Prostate gland (tissue), 2 donors: ENCODE data around the gene F5. TPM values are rescaled to one million over a fixed set of nuclear protein-coding genes. Genes with fewer than 3 reads are reported as not detected.

ENCODE experiments used
- DNase-seq: peaks from one replicate; pipeline ENCODE4 v3.0.0-alpha.2; 2019; ENCODE audit warnings: low spot score
- H3K27ac ChIP-seq, 2 donors: fragments of 200-600 bp; sonication (generic); 2 replicates each; pipeline ENCODE4 v1.5.1; 2017 to 2019
- H3K27me3 ChIP-seq: fragments of 200-600 bp; sonication (generic); replicated peaks from 2 replicates; pipeline ENCODE4 v1.5.1; 2019; ENCODE audit not compliant: insufficient read depth
- H3K36me3 ChIP-seq, 2 donors: fragments of 200-600 bp; sonication (generic); 1 replicate in 1 of 2; 2 replicates in 1 of 2; pipeline versions ENCODE4 v1.5.1 to v1.8.1; 2017 to 2019
- H3K4me1 ChIP-seq: fragments of 200-600 bp; sonication (generic); replicated peaks from 2 replicates; pipeline ENCODE4 v1.5.1; 2019
- H3K4me3 ChIP-seq, 2 donors: fragments of 200-600 bp; sonication (generic); 2 replicates each; pipeline ENCODE4 v1.5.1; 2017 to 2019
- H3K9me3 ChIP-seq: fragments of 200-600 bp; sonication (generic); 2 replicates; pipeline ENCODE4 v1.5.1; 2017
- POLR2A ChIP-seq: fragments of 450-650 bp; IDR thresholded peaks from one replicate; pipeline ENCODE4 v1.6.1; 2016; ENCODE audit warnings: antibody characterized with exemption, mild to moderate bottlenecking
- POLR2AphosphoS5 ChIP-seq: sonication (generic); formaldehyde crosslinking; IDR thresholded peaks from one replicate; pipeline ENCODE4 v1.6.1; 2017; ENCODE audit warnings: antibody characterized with exemption
- WGBS: methylation state at CpG from one replicate; pipeline ENCODE4 v1.1.5; 2018; 5-methylcytosine and 5-hydroxymethylcytosine counted together
- intact Hi-C: fragments of 100-400 bp; cut with DNase I; formaldehyde crosslinking; loops from one replicate; pipeline ENCODE4 v1.14.2; 2022
- total RNA-seq, 2 donors: library from RNA; depleted of rRNA; stranded (reverse); fragments of >200 nt; gene quantifications; one replicate each; pipeline ENCODE4 v1.1.0, GENCODE V29; 2016
- TF ChIP-seq, protein P1 (sequence below), 4 experiments: fragments of 200-600 bp in 2 of 4; fragments of 450-650 bp in 2 of 4; sonication (generic) in 2 of 4; IDR thresholded peaks; 1 replicate in 3 of 4; 2 replicates in 1 of 4; pipeline ENCODE4 v1.5.1; 2016 to 2019; ENCODE audit warnings: antibody characterized with exemption in 4 of 4, mild to moderate bottlenecking in 2 of 4, moderate library complexity in 2 of 4

The F5 gene
- total RNA-seq, 2 donors from 2014 or later = 1.1 to 8.4 TPM

DNA sequence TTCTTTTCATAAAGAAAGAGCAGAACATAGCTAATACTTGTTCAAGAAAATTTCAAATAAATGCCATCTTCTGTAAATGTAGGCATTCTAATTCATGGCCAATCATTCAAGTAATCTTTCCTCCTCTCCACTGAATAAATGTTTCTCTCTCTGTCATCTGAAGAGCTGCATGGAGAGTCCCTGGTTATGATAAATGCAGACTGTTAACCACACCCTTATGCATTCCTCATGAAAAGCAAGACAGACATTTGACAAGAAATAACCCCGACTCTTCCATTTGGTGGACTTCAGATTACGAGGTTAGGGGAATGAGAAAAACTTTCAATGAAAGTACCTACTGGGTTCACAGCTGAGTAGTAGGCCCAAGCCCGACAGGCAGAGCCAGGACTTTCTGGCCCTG is 55.8 kb downstream of the F5 start:
- no peak for DNase-seq
- H3K9me3 ChIP-seq = no peaks in the 10 kb centered on the region
- no peak overlapping the region for H3K4me3 ChIP-seq
- no peaks in the 10 kb centered on the region for H3K4me1 ChIP-seq
- intact Hi-C loops = no loop called here
- H3K27ac ChIP-seq = no peak overlapping the region
- no peaks in the 10 kb centered on the region for H3K27me3 ChIP-seq
- WGBS = 83% methylated on average over 3 of the region's 3 CpGs
- TF ChIP-seq POLR2AphosphoS5 = no peak
- TF ChIP-seq POLR2A = no peak
- TF ChIP-seq, protein P1, sequence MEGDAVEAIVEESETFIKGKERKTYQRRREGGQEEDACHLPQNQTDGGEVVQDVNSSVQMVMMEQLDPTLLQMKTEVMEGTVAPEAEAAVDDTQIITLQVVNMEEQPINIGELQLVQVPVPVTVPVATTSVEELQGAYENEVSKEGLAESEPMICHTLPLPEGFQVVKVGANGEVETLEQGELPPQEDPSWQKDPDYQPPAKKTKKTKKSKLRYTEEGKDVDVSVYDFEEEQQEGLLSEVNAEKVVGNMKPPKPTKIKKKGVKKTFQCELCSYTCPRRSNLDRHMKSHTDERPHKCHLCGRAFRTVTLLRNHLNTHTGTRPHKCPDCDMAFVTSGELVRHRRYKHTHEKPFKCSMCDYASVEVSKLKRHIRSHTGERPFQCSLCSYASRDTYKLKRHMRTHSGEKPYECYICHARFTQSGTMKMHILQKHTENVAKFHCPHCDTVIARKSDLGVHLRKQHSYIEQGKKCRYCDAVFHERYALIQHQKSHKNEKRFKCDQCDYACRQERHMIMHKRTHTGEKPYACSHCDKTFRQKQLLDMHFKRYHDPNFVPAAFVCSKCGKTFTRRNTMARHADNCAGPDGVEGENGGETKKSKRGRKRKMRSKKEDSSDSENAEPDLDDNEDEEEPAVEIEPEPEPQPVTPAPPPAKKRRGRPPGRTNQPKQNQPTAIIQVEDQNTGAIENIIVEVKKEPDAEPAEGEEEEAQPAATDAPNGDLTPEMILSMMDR (IDR thresholded peaks at IDR 0.05) = no peak
- no peaks in the 10 kb centered on the region for H3K36me3 ChIP-seq

DNA sequence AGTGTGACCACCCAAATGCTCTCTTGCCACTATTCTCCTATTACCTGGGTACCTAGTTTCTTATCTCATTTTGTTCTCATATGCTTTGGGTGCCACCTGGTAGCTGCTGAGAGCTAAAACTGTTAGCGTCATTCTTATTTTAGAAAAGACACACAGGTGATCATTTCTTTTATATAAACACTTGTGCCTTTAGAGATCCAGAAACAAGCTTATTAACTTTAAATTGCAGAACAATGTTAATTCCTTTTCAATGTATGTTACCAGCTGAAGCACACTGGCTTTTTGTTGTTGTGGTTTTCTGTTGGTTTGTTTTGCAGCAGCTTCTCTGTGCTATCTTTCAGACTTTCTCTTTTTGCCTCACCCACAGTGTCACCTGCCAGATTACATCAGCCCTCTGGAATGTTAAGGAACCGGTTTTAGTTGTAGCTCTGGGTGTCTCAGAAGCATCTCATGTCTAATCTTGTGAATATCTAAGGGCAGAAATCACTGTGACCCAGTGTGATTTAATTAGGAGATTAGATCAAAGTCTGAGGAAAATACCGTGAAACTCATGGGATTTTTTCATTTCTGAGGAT is 57.1 kb downstream of the F5 start:
- WGBS = 22% methylated on average over 3 of the region's 3 CpGs
- Histone ChIP-seq H3K9me3 (no peaks in the 10 kb centered on the region), H3K27me3 (no peaks in the 10 kb centered on the region), H3K36me3 (no peaks in the 10 kb centered on the region), H3K4me3 (no peak overlapping the region), H3K4me1 (no peaks in the 10 kb centered on the region), H3K27ac (peak overlapping the region; percentile 30 to 78)
- intact Hi-C loops = no loop called here
- DNase-seq = peak; percentile 87
- TF ChIP-seq POLR2AphosphoS5 = peak; percentile 88
- no peak for TF ChIP-seq POLR2A

DNA sequence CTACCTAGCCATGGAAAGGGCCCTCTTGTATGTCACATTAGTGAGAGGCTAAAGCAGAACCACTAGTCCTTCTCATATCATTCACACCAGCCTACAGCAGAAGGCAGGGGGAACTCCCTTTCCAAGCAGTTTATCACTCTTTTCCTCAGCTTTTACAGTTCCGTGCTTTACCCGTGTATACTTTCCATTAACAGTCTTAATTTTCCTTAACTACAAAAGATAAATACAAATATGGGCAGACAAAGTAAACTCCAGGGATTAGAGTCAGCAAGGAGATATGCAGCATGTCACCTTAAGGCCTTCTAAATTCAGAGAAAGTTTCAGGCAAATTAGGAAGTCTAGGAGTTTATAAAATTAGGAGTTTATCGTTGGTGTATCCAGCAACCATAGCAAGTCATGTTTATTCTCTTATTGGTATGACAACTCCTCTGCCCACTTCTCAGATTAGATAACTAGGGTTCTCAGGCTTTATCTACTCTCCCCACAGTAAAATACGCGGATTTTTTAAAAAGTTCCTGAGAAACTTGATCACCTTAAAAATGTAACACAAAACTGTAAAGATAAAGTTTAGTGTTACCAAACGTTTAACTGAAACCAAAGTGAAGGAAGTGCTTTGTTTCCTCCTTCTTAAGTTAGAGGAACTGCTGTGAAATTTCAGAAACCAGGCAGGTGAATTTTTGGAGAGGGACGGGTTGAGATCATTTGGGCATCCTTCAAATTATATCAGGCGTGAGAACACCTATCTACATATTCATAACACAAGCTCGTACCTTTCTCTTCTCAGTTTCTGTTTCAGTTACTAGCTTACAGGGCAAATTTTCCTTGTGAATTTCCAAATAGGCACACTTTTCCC is 57.8 kb downstream of the F5 start:
- DNase-seq = no peak
- TF ChIP-seq, protein P1 (IDR thresholded peaks at IDR 0.05) = no peak
- TF ChIP-seq POLR2A = no peak
- TF ChIP-seq POLR2AphosphoS5 = no peak
- Histone ChIP-seq H3K4me3 (no peak overlapping the region), H3K9me3 (no peaks in the 10 kb centered on the region), H3K27me3 (no peaks in the 10 kb centered on the region), H3K27ac (peak overlapping the region; percentile 30 to 78), H3K4me1 (no peaks in the 10 kb centered on the region), H3K36me3 (no peaks in the 10 kb centered on the region)
- WGBS = 48% methylated on average over 9 of the region's 9 CpGs
- intact Hi-C loops = no loop called here

DNA sequence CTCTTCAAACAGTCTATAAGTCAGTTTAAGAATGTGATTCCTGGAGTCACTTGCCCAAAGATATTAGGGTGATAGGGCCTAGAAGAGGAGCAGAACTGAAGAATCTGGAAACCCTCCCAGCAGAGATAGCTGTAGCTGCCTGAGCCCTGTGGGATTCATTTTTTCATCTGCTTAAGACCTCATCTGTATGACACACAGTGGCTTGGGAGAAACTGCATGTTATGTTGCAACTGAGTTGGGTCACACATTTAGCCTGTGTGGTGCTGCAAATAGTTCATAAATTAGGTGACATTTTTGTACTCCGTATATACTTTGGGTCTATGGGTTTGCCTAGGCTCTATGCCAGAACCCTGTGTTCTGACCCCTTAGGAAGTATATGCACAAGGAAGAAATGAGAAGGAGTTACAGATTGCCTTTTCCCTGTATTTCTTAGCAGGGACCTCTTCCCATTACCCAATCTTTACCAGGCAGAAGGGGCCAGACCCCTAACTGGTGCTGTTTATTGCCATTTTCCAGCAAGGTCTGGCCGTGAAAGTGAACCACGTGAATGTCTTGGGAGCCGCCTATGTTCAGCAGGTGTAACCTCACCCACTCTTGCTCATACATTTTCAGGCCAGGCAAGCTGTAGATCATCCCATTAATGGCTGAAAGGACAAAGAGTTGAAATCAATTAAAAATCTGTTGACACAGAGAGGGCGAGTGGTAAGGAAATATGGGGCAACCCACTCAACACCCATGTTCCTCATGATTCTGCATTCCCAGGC is 58.6 kb downstream of the F5 start:
- intact Hi-C loops = no loop called here
- no peaks in the 10 kb centered on the region for H3K27me3 ChIP-seq
- H3K36me3 ChIP-seq = no peaks in the 10 kb centered on the region
- TF ChIP-seq POLR2AphosphoS5 = no peak
- TF ChIP-seq, protein P1 (IDR thresholded peaks at IDR 0.05) = no peak
- no peak for TF ChIP-seq POLR2A
- WGBS = 76% methylated on average over 5 of the region's 5 CpGs
- H3K4me3 ChIP-seq = no peak overlapping the region
- no peaks in the 10 kb centered on the region for H3K4me1 ChIP-seq
- no peaks in the 10 kb centered on the region for H3K9me3 ChIP-seq
- no peak for DNase-seq
- no peak overlapping the region for H3K27ac ChIP-seq

DNA sequence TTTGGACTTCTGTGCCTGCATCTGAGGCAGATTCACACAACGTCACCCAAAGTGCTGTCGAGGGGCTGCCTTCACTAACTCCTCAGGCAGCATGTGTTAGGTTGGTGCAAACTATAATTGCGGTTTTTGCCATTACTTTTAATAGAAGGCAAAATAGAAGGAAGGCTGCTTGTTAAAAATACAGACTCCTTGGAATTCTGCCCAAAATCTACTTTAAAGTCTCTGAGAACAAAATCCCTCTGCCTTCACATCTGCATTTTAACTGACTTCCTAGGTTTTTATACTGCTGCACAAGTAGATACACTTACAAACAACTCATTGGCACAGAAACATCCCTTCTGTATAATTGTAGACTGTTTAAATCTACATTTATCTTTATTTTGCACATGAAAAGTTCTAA is 59.3 kb downstream of the F5 start:
- no peak for TF ChIP-seq POLR2A
- TF ChIP-seq, protein P1 (IDR thresholded peaks at IDR 0.05) = no peak
- TF ChIP-seq POLR2AphosphoS5 = no peak
- intact Hi-C loops = no loop called here
- Histone ChIP-seq H3K4me3 (no peak overlapping the region), H3K9me3 (no peaks in the 10 kb centered on the region), H3K36me3 (no peaks in the 10 kb centered on the region), H3K27me3 (no peaks in the 10 kb centered on the region), H3K27ac (no peak overlapping the region), H3K4me1 (no peaks in the 10 kb centered on the region)
- no peak for DNase-seq
- 62% methylated on average over 3 of the region's 3 CpGs for WGBS
